Measurements from ENCODE around the gene SSH3.

The SSH3 gene

GRCh38 chr11:67293090-67293489, 10.2 kb upstream of the SSH3 start:
- peak; percentile 81 for DNase-seq (ENCODE audit: low read depth)

- peak; percentile 26 for DNase-seq (ENCODE audit: low read depth)
These were observed 7.5 kb upstream of the SSH3 start for GRCh38 chr11:67295846-67296245.

- DNase-seq (ENCODE audit: low read depth) = no peak
These were observed 4.5 kb upstream of the SSH3 start for GRCh38 chr11:67298786-67299185.

- no peak for DNase-seq (ENCODE audit: low read depth)
These were observed 3.7 kb upstream of the SSH3 start for GRCh38 chr11:67299471-67300191.

- DNase-seq (ENCODE audit: low read depth) = no peak
These were observed 3.0 kb upstream of the SSH3 start for GRCh38 chr11:67300256-67300755.

DNA sequence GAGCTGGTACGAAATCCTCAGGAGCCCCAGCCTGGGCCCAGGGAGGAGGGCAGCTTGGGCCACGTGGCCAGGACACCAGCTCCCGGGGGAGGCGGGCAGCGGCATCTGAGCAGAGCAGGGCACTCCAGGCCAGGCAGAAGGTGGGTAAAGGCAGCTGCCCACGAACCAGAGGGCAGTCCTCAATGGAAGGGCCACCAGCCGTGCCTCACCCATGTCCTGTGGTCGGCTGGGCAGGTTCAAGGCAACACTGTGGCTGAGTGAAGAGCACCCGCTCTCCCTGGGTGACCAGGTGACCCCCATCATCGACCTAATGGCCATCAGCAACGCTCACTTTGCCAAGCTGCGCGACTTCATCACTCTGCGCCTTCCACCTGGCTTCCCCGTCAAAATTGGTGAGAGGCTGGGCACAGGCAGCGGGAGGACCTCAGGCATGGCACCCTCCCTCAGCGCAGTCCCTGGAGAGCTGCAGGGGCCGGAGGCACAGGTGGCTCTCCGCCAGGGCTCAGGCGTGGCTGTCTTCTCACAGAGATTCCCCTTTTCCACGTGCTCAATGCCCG, 2.5 kb upstream of the SSH3 start:
- no peak for DNase-seq (ENCODE audit: low read depth)

- no peak for DNase-seq (ENCODE audit: low read depth)
These were observed 1.9 kb upstream of the SSH3 start for GRCh38 chr11:67301313-67301921.

DNA sequence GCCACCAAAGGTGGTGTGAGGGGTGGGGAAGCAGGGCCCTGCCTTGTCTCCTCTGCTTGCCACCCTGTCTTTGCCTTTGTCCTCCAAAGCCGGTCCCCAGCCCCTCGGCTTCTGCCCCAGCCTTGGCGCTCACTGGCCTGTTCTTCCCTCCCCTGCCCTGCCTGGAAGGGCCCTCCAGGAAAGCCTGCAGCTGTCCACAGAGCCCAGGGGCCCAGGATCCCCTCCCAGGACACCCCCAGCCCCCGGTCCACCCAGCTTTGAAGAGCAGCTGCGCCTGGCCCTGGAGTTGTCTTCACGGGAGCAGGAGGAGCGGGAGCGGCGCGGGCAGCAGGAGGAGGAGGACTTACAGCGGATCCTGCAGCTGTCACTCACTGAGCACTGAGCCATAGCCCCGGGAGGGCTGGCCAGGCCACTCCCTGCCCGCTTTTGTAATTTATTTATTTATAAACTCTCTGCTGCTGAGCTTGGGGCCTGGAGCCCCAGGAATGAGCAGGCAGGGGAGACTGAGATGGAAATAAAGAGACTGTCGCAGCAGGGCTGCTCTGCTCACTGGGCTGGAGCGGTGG, 1.3 kb upstream of the SSH3 start:
- DNase-seq (ENCODE audit: low read depth) = peak; percentile 34

- peak; percentile 42 for DNase-seq (ENCODE audit: low read depth)
These were observed 679 bp upstream of the SSH3 start for GRCh38 chr11:67302571-67303131.

DNA sequence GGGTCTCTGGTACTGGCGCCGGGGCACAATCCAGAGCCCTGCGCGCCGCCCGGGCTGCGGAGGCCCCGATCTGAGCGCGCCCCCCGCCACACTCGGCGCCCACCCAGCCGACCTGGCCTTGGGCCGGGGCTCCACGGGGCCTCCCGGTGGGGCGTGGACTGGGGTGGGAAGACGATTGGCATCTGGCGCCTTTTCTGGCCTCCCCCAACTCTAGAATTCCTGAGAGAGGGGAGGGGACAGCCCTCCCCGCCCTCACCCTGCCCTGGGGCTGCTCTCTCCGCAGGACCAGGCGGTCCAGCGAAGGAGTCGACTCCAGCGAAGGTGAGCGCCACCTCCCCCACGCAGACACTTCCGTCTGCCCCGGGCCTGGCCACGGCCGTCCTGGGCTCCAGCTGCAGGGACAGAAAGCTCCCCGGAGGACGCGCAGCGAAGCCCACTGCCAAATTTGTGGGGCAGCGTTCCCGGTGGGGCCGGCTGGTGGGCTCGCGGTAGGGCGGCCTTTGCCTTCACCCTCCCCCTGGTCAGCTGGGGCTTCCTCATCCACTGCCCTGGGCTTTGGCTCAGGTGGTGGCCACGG, 593 bp downstream of the SSH3 start:
- DNase-seq (ENCODE audit: low read depth) = peak; percentile 41

DNA sequence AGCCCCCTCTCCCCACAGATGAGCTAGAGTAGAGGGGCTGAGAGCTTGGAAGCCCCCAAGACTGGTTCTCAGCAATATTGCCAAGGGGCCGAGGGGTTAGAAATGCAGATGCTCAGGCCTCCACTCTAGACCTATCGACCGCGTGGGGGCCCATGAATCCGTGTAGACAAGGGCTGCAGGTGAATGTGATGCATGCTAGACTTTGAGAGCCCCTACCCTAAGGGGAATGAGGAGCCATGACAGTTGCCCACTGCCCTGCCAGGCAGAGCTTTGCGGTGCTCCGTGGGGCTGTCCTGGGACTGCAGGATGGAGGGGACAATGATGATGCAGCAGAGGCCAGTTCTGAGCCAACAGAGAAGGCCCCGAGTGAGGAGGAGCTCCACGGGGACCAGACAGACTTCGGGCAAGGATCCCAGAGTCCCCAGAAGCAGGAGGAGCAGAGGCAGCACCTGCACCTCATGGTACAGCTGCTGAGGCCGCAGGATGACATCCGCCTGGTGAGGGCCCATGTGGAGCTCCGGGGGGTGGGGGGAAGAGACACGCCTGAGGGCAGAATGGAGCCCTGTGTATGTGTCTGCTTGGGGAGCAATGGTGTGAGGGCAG, 1.3 kb downstream of the SSH3 start:
- no peak for DNase-seq (ENCODE audit: low read depth)

DNA sequence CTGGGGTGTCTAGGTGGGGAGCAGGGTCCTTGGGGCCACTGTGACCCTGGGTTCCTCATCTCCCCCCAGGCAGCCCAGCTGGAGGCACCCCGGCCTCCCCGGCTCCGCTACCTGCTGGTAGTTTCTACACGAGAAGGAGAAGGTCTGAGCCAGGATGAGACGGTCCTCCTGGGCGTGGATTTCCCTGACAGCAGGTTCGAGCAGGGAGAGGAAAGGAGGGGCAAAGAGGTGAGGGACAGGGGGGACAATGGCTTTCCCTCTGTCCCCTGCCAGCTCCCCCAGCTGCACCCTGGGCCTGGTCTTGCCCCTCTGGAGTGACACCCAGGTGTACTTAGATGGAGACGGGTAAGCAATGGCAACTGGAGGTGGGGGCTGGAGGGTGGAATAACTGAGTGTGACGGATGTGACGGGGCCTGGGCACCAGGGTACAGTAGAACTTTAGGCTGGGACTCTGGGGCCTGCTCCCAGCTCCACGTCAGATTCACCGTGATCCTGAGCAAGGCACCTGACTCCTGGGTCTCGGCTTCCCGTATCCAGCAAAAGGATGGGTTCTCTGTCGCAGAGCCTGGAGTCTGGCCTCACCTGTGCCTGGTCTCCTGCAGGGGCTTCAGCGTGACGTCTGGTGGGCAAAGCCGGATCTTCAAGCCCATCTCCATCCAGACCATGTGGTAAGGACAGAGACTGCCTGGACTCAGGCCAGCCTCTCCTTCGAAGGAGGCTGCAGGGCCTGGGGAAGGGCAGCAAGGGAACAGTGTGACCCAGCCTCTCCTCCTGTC, 3.6 kb downstream of the SSH3 start:
- DNase-seq (ENCODE audit: low read depth) = no peak

DNA sequence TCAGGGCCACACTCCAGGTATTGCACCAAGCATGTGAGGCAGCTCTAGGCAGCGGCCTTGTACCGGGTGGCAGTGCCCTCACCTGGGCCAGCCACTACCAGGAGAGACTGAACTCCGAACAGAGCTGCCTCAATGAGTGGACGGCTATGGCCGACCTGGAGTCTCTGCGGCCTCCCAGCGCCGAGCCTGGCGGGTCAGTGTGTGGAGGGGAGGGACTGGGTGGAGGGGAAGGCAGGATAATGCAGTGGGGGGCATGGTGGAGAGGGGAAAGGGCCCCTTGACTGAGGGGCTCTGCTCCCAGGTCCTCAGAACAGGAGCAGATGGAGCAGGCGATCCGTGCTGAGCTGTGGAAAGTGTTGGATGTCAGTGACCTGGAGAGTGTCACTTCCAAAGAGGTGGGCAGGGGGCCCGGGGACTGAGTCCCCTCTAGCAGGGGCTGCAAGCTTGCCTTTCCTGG, 4.2 kb downstream of the SSH3 start:
- no peak for DNase-seq (ENCODE audit: low read depth)

DNA sequence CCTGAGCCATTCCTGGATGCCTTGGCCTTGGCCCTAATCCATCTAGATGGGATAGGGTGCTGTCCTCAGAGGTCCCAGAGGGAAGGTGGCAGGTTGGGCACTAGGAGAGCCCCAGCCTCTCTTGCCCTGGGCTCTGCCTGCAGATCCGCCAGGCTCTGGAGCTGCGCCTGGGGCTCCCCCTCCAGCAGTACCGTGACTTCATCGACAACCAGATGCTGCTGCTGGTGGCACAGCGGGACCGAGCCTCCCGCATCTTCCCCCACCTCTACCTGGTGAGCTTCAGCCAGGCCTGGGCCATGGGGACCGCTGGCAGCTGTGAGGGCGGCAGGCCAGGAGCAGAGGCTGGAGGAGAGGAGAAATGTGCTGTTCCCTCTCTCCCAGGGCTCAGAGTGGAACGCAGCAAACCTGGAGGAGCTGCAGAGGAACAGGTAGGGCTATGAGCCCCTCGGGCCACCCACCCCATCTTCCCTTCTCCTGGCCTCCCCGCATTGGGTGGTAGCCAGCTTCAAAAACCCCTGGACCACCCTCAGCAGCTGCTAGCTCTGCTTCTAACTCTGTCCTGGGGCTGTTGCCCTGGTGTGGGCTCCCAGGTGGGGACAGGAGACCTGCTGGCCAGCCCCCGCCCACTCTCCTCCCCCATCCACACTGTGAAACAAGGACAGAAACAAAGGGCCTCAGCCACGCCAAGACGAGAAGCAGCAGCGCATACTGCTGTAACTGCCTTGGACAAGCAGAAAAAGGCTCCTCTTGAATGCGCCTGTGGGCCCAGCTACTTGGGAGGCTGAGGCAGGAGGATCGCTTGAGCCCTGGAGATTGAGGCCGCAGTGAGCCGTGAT, 4.9 kb downstream of the SSH3 start:
- DNase-seq (ENCODE audit: low read depth) = no peak

DNA sequence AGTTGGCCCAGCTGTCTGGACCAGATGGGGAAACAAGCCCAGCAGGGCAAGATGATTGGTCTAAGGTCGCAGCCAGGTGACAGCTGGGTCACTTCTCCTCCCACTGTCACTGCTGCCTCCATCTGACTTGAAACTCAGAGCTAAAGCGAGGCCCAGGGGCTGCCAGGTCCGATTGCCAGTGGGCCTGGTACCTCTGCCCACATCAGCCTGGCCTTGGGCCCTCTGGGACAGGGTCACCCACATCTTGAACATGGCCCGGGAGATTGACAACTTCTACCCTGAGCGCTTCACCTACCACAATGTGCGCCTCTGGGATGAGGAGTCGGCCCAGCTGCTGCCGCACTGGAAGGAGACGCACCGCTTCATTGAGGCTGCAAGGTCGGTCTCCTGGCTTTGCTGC, 5.8 kb downstream of the SSH3 start:
- DNase-seq (ENCODE audit: low read depth) = no peak

DNA sequence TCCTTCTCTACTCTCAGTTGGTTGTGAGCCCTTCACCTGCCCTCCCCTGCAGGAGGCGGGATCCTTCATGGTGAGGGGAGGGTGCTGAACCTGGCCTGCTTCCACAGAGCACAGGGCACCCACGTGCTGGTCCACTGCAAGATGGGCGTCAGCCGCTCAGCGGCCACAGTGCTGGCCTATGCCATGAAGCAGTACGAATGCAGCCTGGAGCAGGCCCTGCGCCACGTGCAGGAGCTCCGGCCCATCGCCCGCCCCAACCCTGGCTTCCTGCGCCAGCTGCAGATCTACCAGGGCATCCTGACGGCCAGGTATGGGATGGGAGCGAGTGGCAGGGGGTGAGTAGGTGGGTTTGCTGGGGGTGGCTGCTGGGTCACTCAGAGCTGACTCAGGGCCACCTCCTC, 6.3 kb downstream of the SSH3 start:
- DNase-seq (ENCODE audit: low read depth) = no peak

- no peak for DNase-seq (ENCODE audit: low read depth)
These were observed 7.1 kb downstream of the SSH3 start for GRCh38 chr11:67310246-67311050.

DNA sequence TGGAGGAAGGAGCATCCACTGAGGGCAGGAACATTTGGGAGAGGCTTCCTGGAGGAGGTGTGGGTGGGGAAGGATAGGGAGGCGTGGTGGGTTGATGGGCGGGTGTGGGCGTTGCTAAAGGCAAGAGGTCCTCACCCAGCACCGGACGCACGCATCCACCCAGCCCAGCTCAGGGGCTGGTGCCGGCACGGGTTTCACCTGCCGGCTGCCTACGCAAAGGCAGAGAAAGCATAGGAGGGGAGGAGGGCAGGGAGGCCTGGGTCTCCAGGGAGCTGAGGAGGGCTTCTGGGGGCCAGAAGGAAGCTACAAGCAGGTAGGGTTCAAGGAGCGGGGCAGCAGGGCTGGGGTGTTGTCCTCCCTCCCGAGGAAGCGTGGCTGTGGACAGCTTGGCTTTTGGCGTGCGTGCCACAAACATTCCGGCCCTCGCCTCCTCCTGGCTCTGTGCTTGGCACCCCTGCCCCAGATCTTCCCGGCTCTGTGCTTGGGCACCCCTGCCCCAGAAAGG, 7.8 kb downstream of the SSH3 start:
- DNase-seq (ENCODE audit: low read depth) = no peak

GRCh38 chr11:67311556-67312082, 8.3 kb downstream of the SSH3 start:
- DNase-seq (ENCODE audit: low read depth) = no peak

All from ELR (cell line).